H1 (cell line): Measurements from ENCODE around the gene RHBDD1. TPM values are rescaled to one million over a fixed set of nuclear protein-coding genes. Genes with fewer than 3 reads are reported as not detected.

Experiments used
- JUN ChIP-seq: IDR thresholded peaks from 2 replicates; pipeline ENCODE4 v1.6.1; 2011; ENCODE audit warnings: low read depth, mild to moderate bottlenecking, improper control_type of control experiment, low read length
- PHF8 ChIP-seq: fragments of 200-600 bp; sonication (generic); conservative IDR thresholded peaks from 2 replicates; pipeline ENCODE4 v1.7.1; 2012; ENCODE audit warnings: low read depth, mild to moderate bottlenecking, inconsistent platforms, low read length, moderate library complexity
- RAD21 ChIP-seq, 2 experiments: IDR thresholded peaks in 1 of 2; conservative IDR thresholded peaks in 1 of 2; 2 replicates each; pipeline ENCODE4 v1.6.1; 2011; ENCODE audit warnings: low read depth in 2 of 2, low read length in 2 of 2, improper control_type of control experiment in 1 of 2, inconsistent platforms in 1 of 2, mild to moderate bottlenecking in 1 of 2, moderate library complexity in 1 of 2
- polyA plus RNA-seq, 7 experiments: library from polyadenylated mRNA; depleted of rRNA in 3 of 7; stranded (reverse) in 5 of 7; unstranded in 2 of 7; fragments of >200 nt in 5 of 7; fragments of 200-250 nt in 2 of 7; gene quantifications; 1 replicate in 5 of 7; 2 replicates in 1 of 7; 4 replicates in 1 of 7; pipeline versions ENCODE4 v1.2.1 to v1.2.3, GENCODE V29; 2011 to 2013; ENCODE audit warnings: missing spikeins in 2 of 7, mixed read lengths in 2 of 7
- total RNA-seq: library from RNA; stranded (reverse); fragmentation: NEBNext Ultra II Directional; extraction: Animal tissue kit (Norgen Biotek cat#: 25700); gene quantifications from 2 replicates; pipeline ENCODE4 v1.2.1, GENCODE V29; 2021

RHBDD1 gene
- total and polyA plus RNA-seq, 2 of the 8 experiments (the other 6 are each of a cell fraction or from before 2014, with no cell fraction given): 10.5 to 23.1 TPM

DNA sequence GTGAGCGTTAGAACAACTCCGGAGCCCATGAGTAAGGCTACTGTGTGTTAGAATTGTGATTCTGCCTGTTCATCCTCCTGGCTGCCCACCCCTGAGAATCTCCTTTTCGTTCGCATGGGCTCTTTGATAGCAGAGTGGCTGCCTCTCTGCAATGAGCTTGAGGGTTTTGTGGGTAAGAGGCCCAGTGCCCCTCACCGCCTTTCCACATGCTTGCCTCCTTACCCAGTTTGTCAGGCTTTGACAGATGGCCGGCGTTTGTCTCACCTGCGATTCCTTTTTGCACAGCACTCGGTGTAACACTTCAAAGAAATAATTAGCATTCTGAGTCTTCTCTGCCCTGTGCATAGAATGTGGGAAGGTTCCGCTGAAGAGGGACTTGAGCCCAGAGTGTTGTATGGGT is 138.0 kb downstream of the RHBDD1 start (continued):
- no peak for TF ChIP-seq JUN
- no peak for TF ChIP-seq PHF8
- TF ChIP-seq RAD21 (IDR thresholded peaks at IDR 0.05 in 1 of 2, conservative IDR thresholded peaks at IDR 0.05 in 1 of 2; ENCODE audit: low read depth in 2 of 2, low read length in 2 of 2): no peak
